Calu3 (cell line): ENCODE data around the gene NGF. TPM values are rescaled to one million over a fixed set of nuclear protein-coding genes. Genes with fewer than 3 reads are reported as not detected.

Experiments
- BruUV-seq: library from RNA; stranded (reverse); fragments of 400-500 nt; replicated peaks from 2 replicates; lab custom pipeline; 2021; lab: Mats Ljungman, UMichigan
- CTCF ChIA-PET: fragments of 300-600 bp; sonication (Branson Sonifier 250); formaldehyde crosslinking; loops from one replicate; lab custom pipeline; 2022; ENCODE audit warnings: antibody characterized with exemption; lab: Charles Lee
- DNase-seq: peaks from one replicate; pipeline ENCODE4 v3.0.0; 2022
- H3K27ac Mint-ChIP-seq: one replicate; pipeline ENCODE4 v1.8.0; 2022; ENCODE audit warnings: mixed read lengths; ENCODE audit not compliant: unreplicated experiment
- H3K27me3 Mint-ChIP-seq: one replicate; pipeline ENCODE4 v1.8.0; 2022; ENCODE audit warnings: mixed read lengths; ENCODE audit not compliant: unreplicated experiment
- H3K36me3 Mint-ChIP-seq: one replicate; pipeline ENCODE4 v1.8.0; 2022; ENCODE audit warnings: mild to moderate bottlenecking, moderate library complexity, mixed read lengths; ENCODE audit not compliant: insufficient read depth, unreplicated experiment
- H3K4me1 Mint-ChIP-seq: one replicate; pipeline ENCODE4 v1.8.0; 2022; ENCODE audit warnings: mild to moderate bottlenecking, low read depth, mixed read lengths; ENCODE audit not compliant: unreplicated experiment
- H3K4me3 Mint-ChIP-seq: one replicate; pipeline ENCODE4 v1.8.0; 2022; ENCODE audit warnings: mild to moderate bottlenecking, low read depth, moderate library complexity, mixed read lengths; ENCODE audit not compliant: unreplicated experiment
- H3K9me3 Mint-ChIP-seq: one replicate; pipeline ENCODE4 v1.8.0; 2022; ENCODE audit warnings: low read depth, mixed read lengths; ENCODE audit not compliant: unreplicated experiment
- intact Hi-C: fragments of 100-400 bp; cut with micrococcal nuclease; formaldehyde crosslinking; loops from one replicate; pipeline ENCODE4 v1.10.0; 2022; ENCODE audit not compliant: unreplicated experiment
- total RNA-seq: library from RNA; stranded (reverse); gene quantifications from 2 replicates; pipeline ENCODE4 v1.2.3, GENCODE V29; 2022
- TF ChIP-seq, protein P1 (sequence below): fragments of 200-600 bp; IDR thresholded peaks from one replicate; pipeline ENCODE4 v1.8.0; 2022; ENCODE audit warnings: antibody characterized with exemption; ENCODE audit not compliant: unreplicated experiment

Gene NGF
- total RNA-seq, 1 experiment from 2014 or later = not detected

DNA sequence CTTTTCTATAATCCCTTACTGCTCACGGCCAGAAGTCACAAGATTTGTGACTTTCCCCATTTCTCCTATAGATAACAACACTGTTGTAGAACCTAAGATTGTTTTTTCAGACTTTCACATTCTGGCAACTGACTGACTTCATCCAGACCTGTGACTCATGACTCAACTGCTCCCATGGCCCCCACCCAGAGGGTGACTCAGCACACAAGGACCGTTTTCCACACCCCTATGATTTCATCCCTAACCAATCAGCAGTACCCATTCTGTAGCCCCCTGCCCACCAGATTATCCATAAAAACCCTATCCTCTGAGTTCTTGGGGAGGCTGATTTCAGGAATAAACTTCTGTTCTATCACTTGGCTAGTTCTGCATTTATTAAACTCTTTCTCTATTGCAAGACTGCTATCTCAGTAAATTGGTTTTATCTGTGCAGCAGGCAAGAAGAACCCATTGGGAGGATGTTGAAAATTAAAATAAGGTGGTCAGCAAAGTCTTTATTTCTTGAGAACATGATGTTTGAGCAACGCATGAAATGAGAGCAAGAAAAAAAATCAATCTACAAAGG lies 79.7 kb downstream of the NGF start:
- Mint-ChIP-seq H3K27ac (no peak overlapping the region), H3K27me3 (peaks cover 16% of the 10 kb centered on the region), H3K36me3 (no peaks in the 10 kb centered on the region), H3K4me1 (no peaks in the 10 kb centered on the region), H3K4me3 (no peak overlapping the region), H3K9me3 (peaks cover 3% of the 10 kb centered on the region)
- CTCF ChIA-PET = no interaction called here
- no peak for DNase-seq
- intact Hi-C loops = no loop called here
- TF ChIP-seq, protein P1, sequence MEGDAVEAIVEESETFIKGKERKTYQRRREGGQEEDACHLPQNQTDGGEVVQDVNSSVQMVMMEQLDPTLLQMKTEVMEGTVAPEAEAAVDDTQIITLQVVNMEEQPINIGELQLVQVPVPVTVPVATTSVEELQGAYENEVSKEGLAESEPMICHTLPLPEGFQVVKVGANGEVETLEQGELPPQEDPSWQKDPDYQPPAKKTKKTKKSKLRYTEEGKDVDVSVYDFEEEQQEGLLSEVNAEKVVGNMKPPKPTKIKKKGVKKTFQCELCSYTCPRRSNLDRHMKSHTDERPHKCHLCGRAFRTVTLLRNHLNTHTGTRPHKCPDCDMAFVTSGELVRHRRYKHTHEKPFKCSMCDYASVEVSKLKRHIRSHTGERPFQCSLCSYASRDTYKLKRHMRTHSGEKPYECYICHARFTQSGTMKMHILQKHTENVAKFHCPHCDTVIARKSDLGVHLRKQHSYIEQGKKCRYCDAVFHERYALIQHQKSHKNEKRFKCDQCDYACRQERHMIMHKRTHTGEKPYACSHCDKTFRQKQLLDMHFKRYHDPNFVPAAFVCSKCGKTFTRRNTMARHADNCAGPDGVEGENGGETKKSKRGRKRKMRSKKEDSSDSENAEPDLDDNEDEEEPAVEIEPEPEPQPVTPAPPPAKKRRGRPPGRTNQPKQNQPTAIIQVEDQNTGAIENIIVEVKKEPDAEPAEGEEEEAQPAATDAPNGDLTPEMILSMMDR = no peak
- BruUV-seq = no TSS peak

DNA sequence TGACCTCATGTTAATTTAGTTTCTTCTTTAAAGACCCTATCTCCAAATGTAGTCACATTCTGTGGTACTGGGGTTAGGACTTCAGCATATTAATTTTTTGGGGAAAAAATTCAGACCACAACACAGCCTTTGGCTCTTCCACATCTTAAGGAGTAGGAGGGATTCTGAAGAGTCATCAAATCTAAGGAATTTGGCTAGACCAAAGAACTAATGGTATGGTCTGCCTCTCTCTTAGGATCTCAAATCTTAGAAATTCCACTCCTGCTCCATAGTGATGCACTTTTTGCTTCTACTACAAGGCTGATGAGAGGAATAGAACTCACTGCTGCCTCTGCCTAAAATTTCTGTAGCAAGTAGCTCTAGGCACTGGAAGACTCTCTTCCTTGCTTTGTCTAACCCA lies 80.5 kb downstream of the NGF start:
- DNase-seq = no peak
- no peaks in the 10 kb centered on the region for H3K36me3 Mint-ChIP-seq
- CTCF ChIA-PET = interaction anchor here (1.0 kb wide), 1 partner anchor 9 kb away, joined by 3 read pairs; no protein-coding TSS in a partner anchor
- TF ChIP-seq, protein P1 = no peak
- H3K27me3 Mint-ChIP-seq = peaks cover 16% of the 10 kb centered on the region
- H3K27ac Mint-ChIP-seq = no peak overlapping the region
- no peaks in the 10 kb centered on the region for H3K4me1 Mint-ChIP-seq
- BruUV-seq = no TSS peak
- peaks cover 3% of the 10 kb centered on the region for H3K9me3 Mint-ChIP-seq
- no peak overlapping the region for H3K4me3 Mint-ChIP-seq
- intact Hi-C loops = no loop called here

DNA sequence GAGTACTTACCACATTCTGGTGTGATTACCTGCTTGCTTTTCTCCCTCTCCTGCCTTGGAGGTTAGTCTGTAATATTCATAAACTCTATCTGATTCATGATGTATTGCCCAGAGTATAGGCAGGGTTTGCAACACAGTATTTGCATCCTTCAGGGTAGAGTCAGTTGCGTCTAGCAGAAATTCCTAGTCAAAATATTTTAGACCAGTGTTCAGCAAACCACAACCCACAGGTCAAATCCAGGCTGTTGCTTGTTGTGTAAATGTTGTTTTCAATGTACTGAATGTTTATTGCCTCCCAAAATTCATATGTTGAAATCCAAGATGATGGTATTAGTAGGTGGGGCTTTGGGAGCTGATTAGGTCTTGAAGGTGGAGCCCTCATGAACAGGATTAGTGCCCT lies 82.9 kb downstream of the NGF start:
- no peaks in the 10 kb centered on the region for H3K36me3 Mint-ChIP-seq
- no peak for DNase-seq
- no peak overlapping the region for H3K27ac Mint-ChIP-seq
- BruUV-seq = no TSS peak
- intact Hi-C loops = no loop called here
- CTCF ChIA-PET = no interaction called here
- H3K27me3 Mint-ChIP-seq = peaks cover 2% of the 10 kb centered on the region
- TF ChIP-seq, protein P1 = no peak
- peaks cover 3% of the 10 kb centered on the region for H3K9me3 Mint-ChIP-seq
- H3K4me1 Mint-ChIP-seq = no peaks in the 10 kb centered on the region
- no peak overlapping the region for H3K4me3 Mint-ChIP-seq

DNA sequence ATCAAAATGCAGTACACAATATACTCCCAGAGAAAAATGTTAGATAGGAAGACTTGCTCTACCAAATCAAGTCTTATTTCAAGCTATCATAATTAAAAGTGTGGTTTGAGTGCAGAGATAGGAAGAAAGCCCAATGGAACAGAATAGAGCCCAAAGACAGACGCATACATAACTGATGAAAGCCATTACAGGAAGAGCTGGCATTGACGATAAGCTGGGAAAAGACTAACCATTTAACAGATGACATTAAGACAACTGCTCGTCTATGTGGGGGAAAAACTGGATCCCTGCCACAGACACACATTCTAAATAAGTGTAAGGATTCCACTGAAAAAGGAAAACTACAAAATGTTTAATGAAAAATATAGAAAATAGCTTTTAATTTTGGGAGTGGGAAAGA lies 85.5 kb downstream of the NGF start:
- intact Hi-C loops = no loop called here
- Mint-ChIP-seq H3K9me3 (no peaks in the 10 kb centered on the region), H3K27ac (no peak overlapping the region), H3K36me3 (no peaks in the 10 kb centered on the region), H3K27me3 (peaks cover 3% of the 10 kb centered on the region), H3K4me1 (no peaks in the 10 kb centered on the region), H3K4me3 (no peak overlapping the region)
- no peak for DNase-seq
- no TSS peak for BruUV-seq
- CTCF ChIA-PET = no interaction called here
- TF ChIP-seq, protein P1 = no peak
